GM21576 (cell line): Measurements from ENCODE around the gene ZBTB44.
"Not testable (repeated sequence)": the region's sequence is repeated elsewhere in the genome, so short reads cannot be mapped to it uniquely, and the experiment has no call there.

ENCODE experiments used
- ATAC-seq: cut with Tn5 transposase; IDR thresholded peaks from one replicate; pipeline ENCODE4 v1.9.1; 2021; ENCODE audit warnings: mild to moderate bottlenecking, moderate library complexity; ENCODE audit not compliant: unreplicated experiment

Gene ZBTB44

GRCh38 chr11:130201026-130201425 lies 113.7 kb downstream of the ZBTB44 start:
- ATAC-seq: no peak

- ATAC-seq: no peak
These were observed 114.9 kb downstream of the ZBTB44 start for GRCh38 chr11:130199792-130200191.

- no peak for ATAC-seq
These were observed 115.8 kb downstream of the ZBTB44 start for GRCh38 chr11:130198964-130199363.

- ATAC-seq: no peak
These were observed 116.4 kb downstream of the ZBTB44 start for GRCh38 chr11:130198292-130198691.

- ATAC-seq: no peak
These were observed 117.2 kb downstream of the ZBTB44 start for GRCh38 chr11:130197386-130198035.

GRCh38 chr11:130194241-130195023 lies 120.3 kb downstream of the ZBTB44 start:
- ATAC-seq: no peak

- ATAC-seq: not testable (repeated sequence)
These were observed 121.2 kb downstream of the ZBTB44 start for GRCh38 chr11:130193551-130193950.

- ATAC-seq: no peak
These were observed 121.9 kb downstream of the ZBTB44 start for GRCh38 chr11:130192845-130193267.

- ATAC-seq: no peak
These were observed 122.8 kb downstream of the ZBTB44 start for GRCh38 chr11:130191896-130192295.

GRCh38 chr11:130190371-130190881 lies 124.3 kb downstream of the ZBTB44 start:
- no peak for ATAC-seq

GRCh38 chr11:130189492-130190210 lies 125.1 kb downstream of the ZBTB44 start:
- no peak for ATAC-seq

- no peak for ATAC-seq
These were observed 126.0 kb downstream of the ZBTB44 start for GRCh38 chr11:130188585-130189347.

GRCh38 chr11:130188047-130188446 lies 126.7 kb downstream of the ZBTB44 start:
- no peak for ATAC-seq

- ATAC-seq: no peak
These were observed 127.6 kb downstream of the ZBTB44 start for GRCh38 chr11:130187096-130187495.

GRCh38 chr11:130183878-130184610 lies 130.7 kb downstream of the ZBTB44 start:
- ATAC-seq: no peak

GRCh38 chr11:130181295-130182272 lies 133.1 kb downstream of the ZBTB44 start:
- peak; percentile 85 for ATAC-seq

- no peak for ATAC-seq
These were observed 133.8 kb downstream of the ZBTB44 start for GRCh38 chr11:130180896-130181294.

GRCh38 chr11:130180491-130180890 lies 134.2 kb downstream of the ZBTB44 start:
- ATAC-seq: peak; percentile 42
